HCT116 (cell line): Measurements from ENCODE around the gene TRERF1.

Source experiments
- MAX ChIP-seq: IDR thresholded peaks from 2 replicates; pipeline ENCODE4 v1.6.1; 2012
- POLR2A ChIP-seq: IDR thresholded peaks from 2 replicates; pipeline ENCODE4 v1.7.0; 2011; ENCODE audit warnings: borderline replicate concordance; ENCODE audit not compliant: insufficient read depth, insufficient read length; ENCODE audit errors: extremely low read depth
- YY1 ChIP-seq: IDR thresholded peaks from 2 replicates; pipeline ENCODE4 v1.6.1; 2011; ENCODE audit warnings: low read length, low read depth, moderate library complexity, mild to moderate bottlenecking; ENCODE audit not compliant: insufficient replicate concordance; ENCODE audit errors: extremely low read depth
- ZBTB33 ChIP-seq: IDR thresholded peaks from 2 replicates; pipeline ENCODE4 v1.6.1; 2011; ENCODE audit warnings: mild to moderate bottlenecking, low read length, moderate library complexity; ENCODE audit not compliant: insufficient replicate concordance; ENCODE audit errors: extremely low read depth

GRCh38 chr6:42368181-42368580, 83.5 kb downstream of the TRERF1 start:
- TF ChIP-seq ZBTB33 = no peak
- no peak for TF ChIP-seq POLR2A
- TF ChIP-seq YY1 = no peak
- TF ChIP-seq MAX = no peak
